ENCODE results near the gene CWH43. TPM values are rescaled to one million over a fixed set of nuclear protein-coding genes. Genes with fewer than 3 reads are reported as not detected.
A peak's percentile ranks its signal among the peaks of the same experiment; 100 is the strongest.

The CWH43 gene
- polyA plus RNA-seq, 1 of the 3 experiments (the other 2 are of a cell fraction) = not detected

- Histone ChIP-seq H3K4me1 (ENCODE audit: control insufficient read depth in 1 of 2, insufficient read depth in 2 of 2, low read depth in 1 of 2, low read length in 1 of 2) (peaks cover 0 to 6% of the 10 kb centered on the region in 2 experiments; a peak in 2 of 4 replicates), H3K9me2 (no peaks in the 10 kb centered on the region), H3K9ac (peak overlapping the region; percentile 16; the same call in 1 of the 2 replicates), H3K79me2 (ENCODE audit: insufficient read depth) (no peaks in the 10 kb centered on the region), H3K4me2 (peak overlapping the region; percentile 30; the same call in 1 of the 2 replicates), H3K4me3 (ENCODE audit: low read depth in 2 of 2, low read length in 1 of 2) (no peak overlapping the region), H2AFZ (ENCODE audit: low read depth) (peak overlapping the region; percentile 27; the same call in 1 of the 2 replicates), H3K36me3 (replicated peaks in 1 of 2; ENCODE audit: control insufficient read depth in 1 of 2, insufficient read depth in 2 of 2, low read length in 1 of 2) (no peaks in the 10 kb centered on the region), H3K27ac (ENCODE audit: low read depth in 2 of 2, low read length in 1 of 2) (peak overlapping the region in 1 of 2 experiments; percentile 87; a peak in 2 of 4 replicates), H3K27me3 (ENCODE audit: insufficient read depth) (no peaks in the 10 kb centered on the region), H3F3A (replicated peaks; ENCODE audit: insufficient read depth) (peaks cover 18% of the 10 kb centered on the region), H4K20me1 (ENCODE audit: insufficient read depth) (no peaks in the 10 kb centered on the region), H3K9me3 (peaks cover 10% of the 10 kb centered on the region; the same call in 1 of the 2 replicates)
- DNase-seq = no peak
- CTCF ChIA-PET = interaction anchor here (0.9 to 1.3 kb wide), 3 partner anchors 12 to 403 kb away, joined by 3 to 4 read pairs (median 3); no protein-coding TSS in a partner anchor
- POLR2A ChIA-PET = no interaction called here
- WGBS (ENCODE audit: low lambda C conversion rate) = 16% methylated on average over 4 of the region's 4 CpGs
- TF ChIP-seq PBX3 (IDR thresholded peaks at IDR 0.05) = peak; percentile 74
- TF ChIP-seq TEAD4 (IDR thresholded peaks at IDR 0.05; ENCODE audit: borderline replicate concordance, insufficient read depth) = peak; percentile 40; the same call in 1 of the 2 replicates
- no peak for TF ChIP-seq MEF2A (IDR thresholded peaks at IDR 0.05; ENCODE audit: borderline replicate concordance, low read depth)
- no peak for TF ChIP-seq NRF1 (IDR thresholded peaks at IDR 0.05; ENCODE audit: low read depth, low read length)
- peak; percentile 72 for TF ChIP-seq JUND (IDR thresholded peaks at IDR 0.05)
- TF ChIP-seq REST (IDR thresholded peaks at IDR 0.05; ENCODE audit: low read depth, low read length) = no peak
- TF ChIP-seq YY1 (IDR thresholded peaks at IDR 0.05; ENCODE audit: low read depth) = no peak
- TF ChIP-seq EP300 (IDR thresholded peaks at IDR 0.05; ENCODE audit: borderline replicate concordance in 1 of 2, low read depth in 1 of 2, low read length in 1 of 2) = peak in 1 of 2 experiments; percentile 59; a peak in 1 of 4 replicates
- TF ChIP-seq CHD2 (IDR thresholded peaks at IDR 0.05; ENCODE audit: low read length, partially characterized antibody) = no peak
- no peak; the same call in 1 of the 2 replicates for TF ChIP-seq RXRA (IDR thresholded peaks at IDR 0.05; ENCODE audit: borderline replicate concordance, low read depth)
- TF ChIP-seq FOXM1 (IDR thresholded peaks at IDR 0.05; ENCODE audit: low read depth) = 0 out of 2 replicates have a peak, but pooled peaks have one; percentile 14
- TF ChIP-seq RAD21 (IDR thresholded peaks at IDR 0.05; ENCODE audit: low read length) = no peak
- TF ChIP-seq FOSL2 (IDR thresholded peaks at IDR 0.05; ENCODE audit: borderline replicate concordance, low read depth) = peak; percentile 69
- no peak for TF ChIP-seq ZBTB33 (IDR thresholded peaks at IDR 0.05; ENCODE audit: borderline replicate concordance, low read depth)
- no peak for TF ChIP-seq CTCF (IDR thresholded peaks at IDR 0.05)
- no peak for TF ChIP-seq SMC3 (IDR thresholded peaks at IDR 0.05; ENCODE audit: low read depth, low read length)
- TF ChIP-seq TCF12 (IDR thresholded peaks at IDR 0.05) = peak; percentile 92
- no peak for TF ChIP-seq POLR2AphosphoS5 (IDR thresholded peaks at IDR 0.05; ENCODE audit: low read depth, low read length)
- TF ChIP-seq MXI1 (IDR thresholded peaks at IDR 0.05; ENCODE audit: low read depth, low read length) = no peak
- no peak for TF ChIP-seq USF1 (IDR thresholded peaks at IDR 0.05; ENCODE audit: borderline replicate concordance, low read depth)
- no peak for TF ChIP-seq IRF3 (IDR thresholded peaks at IDR 0.05; ENCODE audit: low read depth, low read length)
- TF ChIP-seq GATA2 (CRISPR knock-in tag; IDR thresholded peaks at IDR 0.05) = no peak
- no peak for TF ChIP-seq ELF1 (IDR thresholded peaks at IDR 0.05)
Observed at GRCh38 chr4:48949518-48950219, 36.4 kb upstream of the CWH43 start.
